Mesenchymal stem cell (in vitro differentiated cells and primary cell): ENCODE measurements around the gene NAPB. TPM values are rescaled to one million over a fixed set of nuclear protein-coding genes. Genes with fewer than 3 reads are reported as not detected.
A peak's percentile ranks its signal among the peaks of the same experiment; 100 is the strongest.

Experiments
- DNase-seq: peaks from one replicate; pipeline ENCODE4 v3.0.0-alpha.2; 2013
- H2AFZ ChIP-seq: one replicate; pipeline ENCODE4 v1.6.1; 2013; ENCODE audit warnings: low read depth, mild to moderate bottlenecking, control low read depth, inconsistent platforms, low read length, moderate library complexity
- H2AK5ac ChIP-seq: 2 replicates; pipeline ENCODE4 v1.6.1; 2013; ENCODE audit warnings: low read length, moderate library complexity, mild to moderate bottlenecking, inconsistent platforms; ENCODE audit not compliant: severe bottlenecking
- H2BK120ac ChIP-seq: one replicate; pipeline ENCODE4 v1.6.1; 2013; ENCODE audit warnings: low read depth, mild to moderate bottlenecking, inconsistent platforms, low read length, moderate library complexity
- H2BK12ac ChIP-seq, 2 experiments: one replicate each; pipeline ENCODE4 v1.6.1; 2013; ENCODE audit warnings: inconsistent platforms in 2 of 2, low read length in 2 of 2, mild to moderate bottlenecking in 2 of 2, moderate library complexity in 2 of 2, control low read depth in 1 of 2
- H2BK15ac ChIP-seq: one replicate; pipeline ENCODE4 v1.6.1; 2013; ENCODE audit warnings: mild to moderate bottlenecking, low read depth, inconsistent platforms; ENCODE audit not compliant: poor library complexity, severe bottlenecking
- H2BK5ac ChIP-seq: 2 replicates; pipeline ENCODE4 v1.6.1; 2013; ENCODE audit warnings: low read depth, mild to moderate bottlenecking, low read length, control low read depth, inconsistent platforms; ENCODE audit not compliant: poor library complexity, severe bottlenecking
- H3K14ac ChIP-seq, 2 experiments: one replicate each; pipeline ENCODE4 v1.6.1; 2013; ENCODE audit warnings: inconsistent platforms in 2 of 2, low read length in 2 of 2, control low read depth in 1 of 2, mild to moderate bottlenecking in 1 of 2, moderate library complexity in 1 of 2
- H3K18ac ChIP-seq, 2 experiments: one replicate each; pipeline ENCODE4 v1.6.1; 2013; ENCODE audit warnings: inconsistent platforms in 2 of 2, low read length in 2 of 2, control low read depth in 1 of 2, low read depth in 1 of 2, mild to moderate bottlenecking in 1 of 2
- H3K23ac ChIP-seq, 2 experiments: one replicate each; pipeline ENCODE4 v1.6.1; 2013; ENCODE audit warnings: inconsistent platforms in 2 of 2, low read length in 2 of 2, mild to moderate bottlenecking in 2 of 2, moderate library complexity in 2 of 2, control low read depth in 1 of 2
- H3K27ac ChIP-seq: 2 replicates; pipeline ENCODE4 v1.5.1; 2013; ENCODE audit warnings: mild to moderate bottlenecking, moderate library complexity, low read length, control low read depth, inconsistent platforms; ENCODE audit not compliant: poor library complexity, severe bottlenecking
- H3K27me3 ChIP-seq, 2 experiments: 2 replicates each; pipeline versions ENCODE4 v1.6.1 to v1.7.0; 2013; ENCODE audit warnings: low read length in 2 of 2, mild to moderate bottlenecking in 2 of 2, moderate library complexity in 2 of 2, control low read depth in 1 of 2, inconsistent platforms in 1 of 2; ENCODE audit not compliant: control insufficient read depth in 1 of 2, insufficient read depth in 1 of 2
- H3K36me3 ChIP-seq, 2 experiments: 2 replicates each; pipeline versions ENCODE4 v1.6.1 to v1.7.0; 2013; ENCODE audit warnings: low read length in 2 of 2, control low read depth in 1 of 2, inconsistent platforms in 1 of 2, low read depth in 1 of 2, mild to moderate bottlenecking in 1 of 2; ENCODE audit not compliant: insufficient read depth in 2 of 2, control insufficient read depth in 1 of 2
- H3K4ac ChIP-seq, 2 experiments: one replicate each; pipeline ENCODE4 v1.6.1; 2013; ENCODE audit warnings: inconsistent platforms in 2 of 2, low read length in 2 of 2, mild to moderate bottlenecking in 2 of 2, moderate library complexity in 2 of 2, control low read depth in 1 of 2, low read depth in 1 of 2
- H3K4me1 ChIP-seq: 2 replicates; pipeline ENCODE4 v1.6.1; 2013; ENCODE audit warnings: low read depth, low read length, control low read depth; ENCODE audit not compliant: control insufficient read depth, insufficient read depth
- H3K4me2 ChIP-seq: 2 replicates; pipeline ENCODE4 v1.6.1; 2013; ENCODE audit warnings: low read length, mild to moderate bottlenecking, inconsistent platforms; ENCODE audit not compliant: poor library complexity, severe bottlenecking
- H3K4me3 ChIP-seq, 2 experiments: 2 replicates each; pipeline versions ENCODE4 v1.5.1 to v1.7.0; 2013; ENCODE audit warnings: low read length in 2 of 2, mild to moderate bottlenecking in 2 of 2, control low read depth in 1 of 2, low read depth in 1 of 2; ENCODE audit not compliant: insufficient read depth in 1 of 2
- H3K79me1 ChIP-seq: replicated peaks from 2 replicates; pipeline ENCODE4 v1.6.1; 2013; ENCODE audit warnings: mild to moderate bottlenecking, control low read depth, low read length, inconsistent platforms; ENCODE audit not compliant: poor library complexity, severe bottlenecking
- H3K9ac ChIP-seq: 2 replicates; pipeline ENCODE4 v1.7.0; 2013; ENCODE audit warnings: mild to moderate bottlenecking, low read length, moderate library complexity
- H3K9me3 ChIP-seq: 2 replicates; pipeline ENCODE4 v1.7.0; 2013; ENCODE audit warnings: mild to moderate bottlenecking, low read length; ENCODE audit not compliant: control insufficient read depth
- H4K8ac ChIP-seq: one replicate; pipeline ENCODE4 v1.6.1; 2013; ENCODE audit warnings: inconsistent platforms, mild to moderate bottlenecking, low read length, moderate library complexity
- H4K91ac ChIP-seq: one replicate; pipeline ENCODE4 v1.6.1; 2013; ENCODE audit warnings: mild to moderate bottlenecking, low read length, inconsistent platforms
- WGBS: methylation state at CpG from one replicate; pipeline ENCODE4 v1.1.7; 2013; ENCODE audit warnings: mixed read lengths; 5-methylcytosine and 5-hydroxymethylcytosine counted together
- small RNA-seq: library from polyadenylated mRNA; stranded (forward); fragments of <200 nt; extraction: miRNeasy Mini kit (QIAGEN cat#:217004); gene quantifications from one replicate; pipeline ENCODE3, GENCODE V24; 2013; ENCODE audit warnings: low read depth

NAPB gene

DNA sequence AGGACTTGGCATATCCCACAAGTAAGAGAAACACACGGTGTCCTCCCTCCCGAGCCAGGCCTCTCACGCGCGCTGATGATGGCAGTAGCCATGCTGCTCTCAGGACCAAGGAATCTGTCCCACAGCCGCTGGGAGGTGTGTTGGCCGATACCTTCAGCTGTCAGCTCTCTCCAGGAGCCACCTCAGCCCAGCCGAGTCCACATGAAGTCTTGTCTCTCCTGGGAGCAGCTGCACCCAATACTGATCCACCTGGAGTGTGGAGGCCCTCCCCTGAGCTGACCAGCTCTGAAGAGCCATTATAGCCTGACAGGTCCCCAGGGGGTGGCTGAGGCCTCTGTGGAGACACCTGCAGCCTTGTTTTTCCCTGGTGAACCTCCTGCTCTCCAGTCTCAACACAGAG, 94.5 kb downstream of the NAPB start:
- H3K23ac ChIP-seq = no peak overlapping the region
- no peak overlapping the region for H2AFZ ChIP-seq
- no peak for DNase-seq
- H2BK15ac ChIP-seq = no peak overlapping the region
- peaks cover 4% of the 10 kb centered on the region for H3K4me1 ChIP-seq
- H3K4me2 ChIP-seq = no peak overlapping the region
- H3K18ac ChIP-seq = no peak overlapping the region
- no peak overlapping the region for H2BK120ac ChIP-seq
- H3K36me3 ChIP-seq = no peaks in the 10 kb centered on the region
- H3K9ac ChIP-seq = no peak overlapping the region
- H2BK5ac ChIP-seq = no peak overlapping the region
- H3K4ac ChIP-seq = no peak overlapping the region
- no peak overlapping the region for H2BK12ac ChIP-seq
- peaks cover 0 to 15% of the 10 kb centered on the region in 2 experiments for H3K27me3 ChIP-seq
- no peaks in the 10 kb centered on the region for H3K9me3 ChIP-seq
- WGBS = 88% methylated on average over 8 of the region's 8 CpGs
- no peak overlapping the region for H4K91ac ChIP-seq
- no peaks in the 10 kb centered on the region for H3K79me1 ChIP-seq
- no peak overlapping the region for H4K8ac ChIP-seq
- H3K4me3 ChIP-seq = no peak overlapping the region
- no peak overlapping the region for H3K27ac ChIP-seq
- peak overlapping the region in 1 of 2 experiments; percentile 44 for H3K14ac ChIP-seq
- H2AK5ac ChIP-seq = no peak overlapping the region

GRCh38 chr20:23325107-23325506, 96.2 kb downstream of the NAPB start:
- peaks cover 0 to 15% of the 10 kb centered on the region in 2 experiments for H3K27me3 ChIP-seq
- no peak overlapping the region for H4K91ac ChIP-seq
- no peak overlapping the region for H3K27ac ChIP-seq
- H3K14ac ChIP-seq = no peak overlapping the region
- H3K9ac ChIP-seq = no peak overlapping the region
- DNase-seq = no peak
- no peaks in the 10 kb centered on the region for H3K79me1 ChIP-seq
- no peak overlapping the region for H3K4me3 ChIP-seq
- no peak overlapping the region for H2BK5ac ChIP-seq
- H3K23ac ChIP-seq = no peak overlapping the region
- no peak overlapping the region for H3K18ac ChIP-seq
- H2BK12ac ChIP-seq = no peak overlapping the region
- WGBS = 35% methylated on average over 3 of the region's 3 CpGs
- H3K9me3 ChIP-seq = no peaks in the 10 kb centered on the region
- no peak overlapping the region for H4K8ac ChIP-seq
- H2BK120ac ChIP-seq = no peak overlapping the region
- no peak overlapping the region for H2AFZ ChIP-seq
- H3K4ac ChIP-seq = no peak overlapping the region
- no peaks in the 10 kb centered on the region for H3K36me3 ChIP-seq
- H3K4me1 ChIP-seq = no peaks in the 10 kb centered on the region
- no peak overlapping the region for H2BK15ac ChIP-seq
- H3K4me2 ChIP-seq = no peak overlapping the region
- H2AK5ac ChIP-seq = no peak overlapping the region

Small RNA genes within 50 kb of the gene (small RNA-seq; reads per million reads assigned to genes)
- not detected for gene RF00019
- not detected for gene RNA5SP479
